Mucosa of gallbladder (tissue), 1 donor: Measurements from ENCODE around the gene PIP4K2A. TPM values are rescaled to one million over a fixed set of nuclear protein-coding genes. Genes with fewer than 3 reads are reported as not detected.

Source experiments
- DNase-seq: peaks from one replicate; pipeline ENCODE4 v3.0.0-alpha.2; 2020; ENCODE audit warnings: low spot score
- total RNA-seq: library from RNA; stranded (reverse); gene quantifications from one replicate; pipeline ENCODE4 v1.2.1, GENCODE V29; 2021
- donor health status: DM: no; HTN: no; CAD: no.

The PIP4K2A gene
- total RNA-seq, 1 donor from 2014 or later: 55.2 TPM

- no peak for DNase-seq
These were observed 74.0 kb downstream of the PIP4K2A start for GRCh38 chr10:22640359-22640758.

- no peak for DNase-seq
These were observed 75.5 kb downstream of the PIP4K2A start for GRCh38 chr10:22638863-22639262.

GRCh38 chr10:22637491-22637890 is 76.9 kb downstream of the PIP4K2A start:
- DNase-seq: no peak

- DNase-seq: no peak
These were observed 78.7 kb downstream of the PIP4K2A start for GRCh38 chr10:22635650-22636049.

- no peak for DNase-seq
These were observed 79.5 kb downstream of the PIP4K2A start for GRCh38 chr10:22634606-22635459.

GRCh38 chr10:22634093-22634492 is 80.3 kb downstream of the PIP4K2A start:
- DNase-seq: no peak

- no peak for DNase-seq
These were observed 80.8 kb downstream of the PIP4K2A start for GRCh38 chr10:22633528-22633927.

- DNase-seq: no peak
These were observed 81.3 kb downstream of the PIP4K2A start for GRCh38 chr10:22633106-22633505.

GRCh38 chr10:22631646-22632278 is 82.6 kb downstream of the PIP4K2A start:
- no peak for DNase-seq

GRCh38 chr10:22631185-22631584 is 83.2 kb downstream of the PIP4K2A start:
- DNase-seq: no peak

GRCh38 chr10:22630234-22631174 is 83.9 kb downstream of the PIP4K2A start:
- DNase-seq: no peak

- no peak for DNase-seq
These were observed 84.5 kb downstream of the PIP4K2A start for GRCh38 chr10:22629852-22630233.

- no peak for DNase-seq
These were observed 85.3 kb downstream of the PIP4K2A start for GRCh38 chr10:22629126-22629525.

- no peak for DNase-seq
These were observed 86.1 kb downstream of the PIP4K2A start for GRCh38 chr10:22628309-22628708.

GRCh38 chr10:22626784-22627183 is 87.6 kb downstream of the PIP4K2A start:
- DNase-seq: no peak

GRCh38 chr10:22625516-22626290 is 88.7 kb downstream of the PIP4K2A start:
- DNase-seq: no peak

GRCh38 chr10:22624287-22624738 is 90.1 kb downstream of the PIP4K2A start:
- no peak for DNase-seq

- no peak for DNase-seq
These were observed 90.6 kb downstream of the PIP4K2A start for GRCh38 chr10:22623633-22624253.

GRCh38 chr10:22622242-22622806 is 92.1 kb downstream of the PIP4K2A start:
- DNase-seq: no peak

- no peak for DNase-seq
These were observed 92.7 kb downstream of the PIP4K2A start for GRCh38 chr10:22621726-22622125.
